HG03342 (cell line): Measurements from ENCODE around the gene KLK1.

Experiments
- ATAC-seq: cut with Tn5 transposase; IDR thresholded peaks from one replicate; pipeline ENCODE4 v1.9.1; 2021; ENCODE audit warnings: mild to moderate bottlenecking, moderate library complexity; ENCODE audit not compliant: unreplicated experiment

KLK1 gene

GRCh38 chr19:50836543-50837195 lies 13.1 kb upstream of the KLK1 start:
- ATAC-seq, result no peak

GRCh38 chr19:50835785-50836542 lies 12.4 kb upstream of the KLK1 start:
- ATAC-seq, result peak; percentile 77

GRCh38 chr19:50835103-50835784 lies 11.7 kb upstream of the KLK1 start:
- ATAC-seq, result no peak

- no peak for ATAC-seq
Measured at GRCh38 chr19:50833802-50834167, 10.2 kb upstream of the KLK1 start.

GRCh38 chr19:50833117-50833801 lies 9.7 kb upstream of the KLK1 start, which contains the start of gene KLK15:
KLK15 (minus strand) TSS chr19:50833574; CDS start chr19:50831492, 2,082 bp downstream.
- ATAC-seq, result no peak

GRCh38 chr19:50832666-50833065 lies 9.1 kb upstream of the KLK1 start:
- no peak for ATAC-seq

GRCh38 chr19:50831026-50831396 lies 7.4 kb upstream of the KLK1 start:
- ATAC-seq, result no peak

GRCh38 chr19:50830266-50831025 lies 6.9 kb upstream of the KLK1 start:
- ATAC-seq, result no peak

GRCh38 chr19:50829801-50830200 lies 6.2 kb upstream of the KLK1 start:
- no peak for ATAC-seq

- no peak for ATAC-seq
Measured at GRCh38 chr19:50827476-50827875, 3.9 kb upstream of the KLK1 start.

GRCh38 chr19:50826492-50827240 lies 3.1 kb upstream of the KLK1 start:
- no peak for ATAC-seq

- no peak for ATAC-seq
Measured at GRCh38 chr19:50822661-50823208, 852 bp downstream of the KLK1 start.

- ATAC-seq, result no peak
Measured at GRCh38 chr19:50821622-50822021, 2.0 kb downstream of the KLK1 start.

GRCh38 chr19:50821248-50821612 lies 2.4 kb downstream of the KLK1 start:
- no peak for ATAC-seq

GRCh38 chr19:50820549-50821247 lies 2.9 kb downstream of the KLK1 start:
- ATAC-seq, result no peak

- ATAC-seq, result no peak
Measured at GRCh38 chr19:50820086-50820485, 3.5 kb downstream of the KLK1 start.

- no peak for ATAC-seq
Measured at GRCh38 chr19:50819636-50820035, 4.0 kb downstream of the KLK1 start.

- no peak for ATAC-seq
Measured at GRCh38 chr19:50818859-50819472, 4.6 kb downstream of the KLK1 start.
